GM10847 (cell line): ENCODE data around the gene DAP.

ENCODE experiments used
- POLR2A ChIP-seq: IDR thresholded peaks from 2 replicates; pipeline ENCODE4 v1.6.1; 2011; ENCODE audit not compliant: insufficient read length; ENCODE audit errors: extremely low read depth

The DAP gene

GRCh38 chr5:10772901-10773585, 12.0 kb upstream of the DAP start:
- no peak for TF ChIP-seq POLR2A

DNA sequence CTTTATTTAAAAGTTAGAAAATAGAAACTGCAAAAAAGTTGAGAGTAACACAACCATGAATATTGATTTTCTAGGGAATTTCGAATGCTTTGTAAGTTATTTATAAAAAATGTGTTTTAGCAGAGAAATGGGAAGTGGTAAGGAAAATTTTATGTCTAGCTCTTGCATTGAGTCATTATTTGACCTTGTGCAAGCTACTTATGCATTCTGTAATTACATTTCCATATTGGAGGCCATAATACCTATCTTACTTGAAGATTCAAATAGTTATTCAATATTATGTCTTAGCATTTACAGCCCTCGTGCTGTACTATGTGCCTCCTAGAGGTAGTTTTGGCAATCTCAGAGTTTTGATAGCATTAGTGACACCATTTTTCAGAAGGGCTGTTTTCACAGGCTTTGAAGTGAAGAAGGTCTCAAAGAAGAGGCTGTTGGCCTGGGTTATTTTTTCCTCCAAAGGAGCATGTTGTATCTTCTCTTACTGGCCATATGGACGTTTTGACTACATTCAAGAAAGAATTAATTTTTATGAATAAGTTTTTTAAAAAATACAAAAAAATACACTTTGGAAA, 7.4 kb upstream of the DAP start:
- no peak for TF ChIP-seq POLR2A

DNA sequence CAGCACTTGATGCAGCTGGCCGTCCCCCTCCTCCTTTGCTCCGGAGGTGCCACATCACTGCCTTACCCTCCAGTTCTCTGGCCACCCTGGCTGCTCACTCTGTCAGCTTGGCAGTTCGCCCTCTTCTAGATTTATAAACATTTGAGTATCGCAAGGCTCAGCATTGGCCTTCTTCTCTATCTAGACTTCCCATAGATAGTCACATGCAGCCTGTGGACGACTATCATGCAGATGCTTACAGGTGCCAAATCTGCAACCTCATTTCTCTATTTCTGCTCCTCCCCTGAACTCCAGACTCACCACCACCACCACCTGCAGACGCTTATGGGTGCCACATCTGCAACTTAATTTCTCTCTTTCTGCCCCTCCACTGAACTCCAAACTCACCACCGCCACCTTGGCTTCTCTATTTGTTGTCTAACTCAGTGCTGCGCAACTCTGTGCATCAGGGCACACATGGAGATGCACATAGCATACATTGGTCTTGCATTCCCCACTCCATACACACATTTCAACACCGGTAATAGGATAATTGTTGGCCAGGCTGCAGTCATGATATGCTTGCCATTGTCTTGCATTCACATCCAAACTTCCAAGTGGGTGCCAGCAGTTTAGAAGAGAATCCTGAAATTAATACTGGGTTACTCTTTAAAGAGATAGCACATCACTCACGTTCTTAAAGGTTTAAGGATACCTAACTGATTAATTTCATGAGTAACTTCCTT, 1.9 kb upstream of the DAP start:
- no peak for TF ChIP-seq POLR2A

GRCh38 chr5:10761933-10762775, 1.1 kb upstream of the DAP start:
- no peak for TF ChIP-seq POLR2A

- no peak for TF ChIP-seq POLR2A
These were observed 181 bp downstream of the DAP start for GRCh38 chr5:10760921-10761184.

GRCh38 chr5:10760096-10760920, 726 bp downstream of the DAP start:
- TF ChIP-seq POLR2A, result no peak

- TF ChIP-seq POLR2A, result no peak
These were observed 1.9 kb downstream of the DAP start for GRCh38 chr5:10759111-10759510.

- TF ChIP-seq POLR2A, result no peak
These were observed 3.0 kb downstream of the DAP start for GRCh38 chr5:10757922-10758555.

DNA sequence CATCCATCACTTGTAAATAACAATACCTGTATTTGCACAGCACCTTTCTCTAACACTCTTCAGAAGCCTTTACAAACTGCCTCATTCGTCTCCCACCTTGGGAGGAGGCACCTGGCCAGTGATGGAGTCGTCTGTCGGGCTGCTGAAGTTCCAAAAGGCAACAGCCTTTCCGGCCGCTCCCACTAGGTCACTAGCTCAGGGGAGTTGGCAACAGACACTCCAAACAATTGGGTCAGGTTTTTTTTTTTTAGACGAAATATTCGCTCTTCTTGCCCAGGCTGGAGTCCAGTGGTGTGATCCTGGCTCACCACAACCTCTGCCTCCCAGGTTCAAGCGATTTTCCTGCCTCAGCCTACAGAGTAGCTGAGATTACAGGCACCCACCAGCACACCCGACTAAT, 4.0 kb downstream of the DAP start:
- no peak for TF ChIP-seq POLR2A

GRCh38 chr5:10756549-10756948, 4.5 kb downstream of the DAP start:
- no peak for TF ChIP-seq POLR2A

DNA sequence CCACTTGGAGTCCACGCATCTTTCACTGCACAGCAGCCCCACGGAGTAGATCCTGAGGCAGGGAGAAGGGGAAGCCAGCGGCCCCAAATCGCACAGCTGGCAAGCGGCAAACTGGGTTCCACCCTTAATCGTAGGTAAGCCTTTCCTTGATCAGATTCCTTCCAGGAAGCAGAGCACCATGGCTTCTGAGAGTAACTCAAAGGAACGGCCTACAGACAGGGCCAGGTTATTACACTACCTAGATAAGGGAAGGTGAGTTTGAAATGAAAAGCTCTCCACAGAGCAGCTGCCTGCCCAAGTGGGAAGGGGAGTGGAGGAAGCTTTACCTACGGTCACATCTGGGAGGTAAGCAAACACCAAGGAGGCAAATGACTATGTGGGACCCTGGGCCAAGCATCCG, 7.9 kb downstream of the DAP start:
- no peak for TF ChIP-seq POLR2A

DNA sequence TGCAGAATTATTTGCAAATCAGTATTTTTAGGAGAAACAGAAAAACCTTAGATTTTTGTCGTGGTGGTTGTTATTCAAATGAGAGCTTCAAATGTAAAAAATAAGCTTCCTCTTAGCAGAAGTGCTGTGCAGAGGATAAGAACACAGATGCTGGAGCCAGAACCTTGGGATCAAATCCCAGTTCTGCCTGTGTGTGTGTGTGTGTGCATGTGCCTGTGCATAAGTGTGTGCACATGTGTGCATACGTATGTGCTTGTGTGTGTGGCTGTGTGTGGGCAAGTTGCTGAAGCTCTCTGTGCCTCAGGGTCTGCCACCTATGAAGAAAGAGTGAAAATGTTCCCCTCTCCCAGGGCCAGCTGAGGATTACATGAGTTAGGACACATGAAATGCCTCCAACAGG, 8.6 kb downstream of the DAP start:
- TF ChIP-seq POLR2A, result no peak

- TF ChIP-seq POLR2A, result no peak
These were observed 10.1 kb downstream of the DAP start for GRCh38 chr5:10750909-10751308.
